Measurements from ENCODE around the gene TMEM143. TPM values are rescaled to one million over a fixed set of nuclear protein-coding genes. Genes with fewer than 3 reads are reported as not detected.

Gene TMEM143
- total RNA-seq, 1 experiment from 2014 or later = 6.6 TPM

- intact Hi-C loops (cut with micrococcal nuclease; ENCODE audit: unreplicated experiment) = no loop called here
- no peak overlapping the region for H3K27ac ChIP-seq (ENCODE audit: low read length)
- H3K4me1 ChIP-seq (ENCODE audit: control insufficient read depth, insufficient read depth, low read length) = no peaks in the 10 kb centered on the region
- in situ Hi-C loops (cut with HindIII; ENCODE audit: low pct_unique_long_range_greater_than_20kb, low sequenced_read_pairs) = no loop called here
- CTCF ChIA-PET = no interaction called here
- BruUV-seq (replicated peaks) = no TSS peak
- POLR2A ChIA-PET = no interaction called here
- DNase-seq (ENCODE audit: low read depth, low spot score) (no peak), ATAC-seq (no peak)
- no peak for TF ChIP-seq TCF7L2 (IDR thresholded peaks at IDR 0.05; ENCODE audit: low read depth, low read length)
- H3K9me3 ChIP-seq (ENCODE audit: control insufficient read depth, insufficient read depth, low read depth, low read length) = no peaks in the 10 kb centered on the region
- H3K36me3 ChIP-seq (ENCODE audit: control insufficient read depth, insufficient read depth, low read length) = no peaks in the 10 kb centered on the region
- H3K27me3 ChIP-seq (ENCODE audit: control insufficient read depth, insufficient read depth, low read length) = no peaks in the 10 kb centered on the region
- H3K4me3 ChIP-seq (ENCODE audit: low read depth in 2 of 2, low read length in 2 of 2) = no peak overlapping the region
These were observed 17.5 kb downstream of the TMEM143 start for GRCh38 chr19:48346191-48346590.

- peak; percentile 79; the same call in 1 of the 2 replicates for ATAC-seq
- in situ Hi-C loops (cut with HindIII; ENCODE audit: low pct_unique_long_range_greater_than_20kb, low sequenced_read_pairs) (no loop called here), intact Hi-C loops (cut with micrococcal nuclease; ENCODE audit: unreplicated experiment) (no loop called here)
- Histone ChIP-seq H3K4me3 (ENCODE audit: low read depth in 2 of 2, low read length in 2 of 2) (no peak overlapping the region), H3K27me3 (ENCODE audit: control insufficient read depth, insufficient read depth, low read length) (no peaks in the 10 kb centered on the region), H3K9me3 (ENCODE audit: control insufficient read depth, insufficient read depth, low read depth, low read length) (no peaks in the 10 kb centered on the region), H3K4me1 (ENCODE audit: control insufficient read depth, insufficient read depth, low read length) (no peaks in the 10 kb centered on the region), H3K27ac (ENCODE audit: low read length) (no peak overlapping the region), H3K36me3 (ENCODE audit: control insufficient read depth, insufficient read depth, low read length) (no peaks in the 10 kb centered on the region)
- DNase-seq (ENCODE audit: low read depth, low spot score) = no peak
- CTCF ChIA-PET = no interaction called here
- TF ChIP-seq SIN3A (IDR thresholded peaks at IDR 0.05; ENCODE audit: borderline replicate concordance, insufficient read depth, low read depth, low read length) (no peak), TCF7L2 (IDR thresholded peaks at IDR 0.05; ENCODE audit: low read depth, low read length) (no peak), POLR2AphosphoS5 (IDR thresholded peaks at IDR 0.05; ENCODE audit: low read depth, low read length) (no peak), CTCF (IDR thresholded peaks at IDR 0.05) (no peak), REST (IDR thresholded peaks at IDR 0.05; ENCODE audit: insufficient read depth in 1 of 2, low read depth in 2 of 2, low read length in 1 of 2) (no peak)
- no TSS peak for BruUV-seq (replicated peaks)
- POLR2A ChIA-PET = no interaction called here
These were observed 18.8 kb downstream of the TMEM143 start for GRCh38 chr19:48344892-48345291.

GRCh38 chr19:48342841-48343540 lies 20.7 kb downstream of the TMEM143 start:
- POLR2A ChIA-PET = no interaction called here
- in situ Hi-C loops (cut with HindIII; ENCODE audit: low pct_unique_long_range_greater_than_20kb, low sequenced_read_pairs) (no loop called here), intact Hi-C loops (cut with micrococcal nuclease; ENCODE audit: unreplicated experiment) (no loop called here)
- Histone ChIP-seq H3K9me3 (ENCODE audit: control insufficient read depth, insufficient read depth, low read depth, low read length) (no peaks in the 10 kb centered on the region), H3K4me3 (ENCODE audit: low read depth in 2 of 2, low read length in 2 of 2) (no peak overlapping the region), H3K27ac (ENCODE audit: low read length) (no peak overlapping the region), H3K36me3 (ENCODE audit: control insufficient read depth, insufficient read depth, low read length) (no peaks in the 10 kb centered on the region), H3K27me3 (ENCODE audit: control insufficient read depth, insufficient read depth, low read length) (no peaks in the 10 kb centered on the region), H3K4me1 (ENCODE audit: control insufficient read depth, insufficient read depth, low read length) (0 out of 2 replicates have a peak, but pooled peaks cover 3% of the 10 kb centered on the region)
- no peak for DNase-seq (ENCODE audit: low read depth, low spot score)
- CTCF ChIA-PET = no interaction called here
- ATAC-seq = no peak
- no peak for TF ChIP-seq CTCF (IDR thresholded peaks at IDR 0.05)
- no peak for TF ChIP-seq REST (IDR thresholded peaks at IDR 0.05; ENCODE audit: insufficient read depth in 1 of 2, low read depth in 2 of 2, low read length in 1 of 2)
- TF ChIP-seq TCF7L2 (IDR thresholded peaks at IDR 0.05; ENCODE audit: low read depth, low read length) = no peak
- TF ChIP-seq SIN3A (IDR thresholded peaks at IDR 0.05; ENCODE audit: borderline replicate concordance, insufficient read depth, low read depth, low read length) = no peak
- BruUV-seq (replicated peaks) = no TSS peak
